NCI-H748 (cell line): ENCODE measurements around the gene DDX27.
"Not testable (repeated sequence)": the region's sequence is repeated elsewhere in the genome, so short reads cannot be mapped to it uniquely, and the experiment has no call there.

Source experiments
- DNase-seq: peaks from one replicate; lab custom pipeline; 2025; ENCODE audit not compliant: unreplicated experiment; lab: John Stamatoyannopoulos, UW

DDX27 gene

GRCh38 chr20:49219091-49219923 lies at the start of gene DDX27:
Gene DDX27, plus strand, starts transcription at chr20:49219416. Its CDS starts 33 bp downstream, at chr20:49219449.
- DNase-seq: peak; percentile 94

GRCh38 chr20:49169547-49169946 lies 49.7 kb upstream of the DDX27 start:
- no peak for DNase-seq

GRCh38 chr20:49170714-49171113 lies 48.5 kb upstream of the DDX27 start:
- no peak for DNase-seq

GRCh38 chr20:49171909-49172308 lies 47.3 kb upstream of the DDX27 start:
- no peak for DNase-seq

GRCh38 chr20:49172413-49172812 lies 46.8 kb upstream of the DDX27 start:
- DNase-seq: no peak

GRCh38 chr20:49174183-49174582 lies 45.0 kb upstream of the DDX27 start:
- DNase-seq: no peak

GRCh38 chr20:49179368-49180277 lies 39.6 kb upstream of the DDX27 start:
- DNase-seq: no peak

- DNase-seq: no peak
Measured at GRCh38 chr20:49181265-49181877, 37.8 kb upstream of the DDX27 start.

GRCh38 chr20:49183444-49183843 lies 35.8 kb upstream of the DDX27 start:
- no peak for DNase-seq

- not testable (repeated sequence) for DNase-seq
Measured at GRCh38 chr20:49184084-49184501, 35.1 kb upstream of the DDX27 start.

- DNase-seq: no peak
Measured at GRCh38 chr20:49184691-49185070, 34.5 kb upstream of the DDX27 start.

GRCh38 chr20:49185071-49185761 lies 34.0 kb upstream of the DDX27 start:
- DNase-seq: no peak

- no peak for DNase-seq
Measured at GRCh38 chr20:49186535-49187329, 32.5 kb upstream of the DDX27 start.

- DNase-seq: peak; percentile 30
Measured at GRCh38 chr20:49187330-49187850, 31.8 kb upstream of the DDX27 start.

GRCh38 chr20:49187851-49188641 lies 31.2 kb upstream of the DDX27 start, which contains the start of gene STAU1:
Gene STAU1, minus strand, starts transcription at chr20:49188334. Its CDS starts 22,133 bp downstream, at chr20:49166201.
- peak; percentile 93 for DNase-seq

- DNase-seq: not testable (repeated sequence)
Measured at GRCh38 chr20:49192944-49193518, 26.2 kb upstream of the DDX27 start.

- no peak for DNase-seq
Measured at GRCh38 chr20:49199729-49200293, 19.4 kb upstream of the DDX27 start.

GRCh38 chr20:49203011-49203410 lies 16.2 kb upstream of the DDX27 start:
- DNase-seq: no peak
